GM12891 (cell line): ENCODE results near the gene ANKLE2.
"Not testable (repeated sequence)": the region's sequence is repeated elsewhere in the genome, so short reads cannot be mapped to it uniquely, and the experiment has no call there.

Experiments used
- DNase-seq: peaks from one replicate; pipeline ENCODE4 v3.0.0; 2011; ENCODE audit warnings: low spot score; ENCODE audit not compliant: insufficient read length
- FAIRE-seq: peaks from 2 replicates; lab custom pipeline; 2011; peaks lifted over from hg19 to GRCh38; lab: Jason Lieb, UNC
- PAX5 ChIP-seq: IDR thresholded peaks from 2 replicates; pipeline ENCODE4 v1.6.1; 2011; ENCODE audit warnings: low read length, moderate library complexity, mild to moderate bottlenecking; ENCODE audit not compliant: insufficient read depth, severe bottlenecking
- POLR2A ChIP-seq: IDR thresholded peaks from 2 replicates; pipeline ENCODE4 v1.6.1; 2011; ENCODE audit warnings: low read depth, low read length, control low read depth
- POLR2AphosphoS5 ChIP-seq: IDR thresholded peaks from 2 replicates; pipeline ENCODE4 v1.6.1; 2011; ENCODE audit warnings: low read depth, low read length, control low read depth
- POU2F2 ChIP-seq: IDR thresholded peaks from 2 replicates; pipeline ENCODE4 v1.6.1; 2011; ENCODE audit warnings: low read depth, mild to moderate bottlenecking, control low read depth, low read length, moderate library complexity
- SPI1 ChIP-seq: IDR thresholded peaks from 2 replicates; pipeline ENCODE4 v1.6.1; 2011; ENCODE audit warnings: low read depth, low read length, control low read depth
- TAF1 ChIP-seq: IDR thresholded peaks from 2 replicates; pipeline ENCODE4 v1.6.1; 2011; ENCODE audit warnings: low read depth, low read length, control low read depth

ANKLE2 gene

DNA sequence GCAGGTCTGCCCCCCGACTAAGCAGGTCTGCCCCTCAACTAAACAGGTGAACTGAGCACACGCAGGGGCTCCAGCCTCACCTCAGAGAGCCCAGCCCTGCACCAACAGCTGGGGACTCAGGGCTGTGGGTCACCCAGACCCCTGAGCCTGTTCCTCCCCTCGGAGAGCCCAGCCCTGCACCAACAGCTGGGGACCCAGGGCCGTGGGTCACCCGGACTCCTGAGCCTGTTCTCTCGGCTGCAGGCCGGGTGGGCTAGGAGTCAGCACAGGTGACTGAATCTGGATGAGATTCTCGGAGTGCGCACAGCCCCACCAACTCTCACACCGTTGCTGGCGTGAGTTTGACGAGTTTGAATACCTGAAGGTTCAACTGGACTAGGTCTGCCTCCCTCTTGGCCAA is 20.3 kb upstream of the ANKLE2 start:
- FAIRE-seq (no peak), DNase-seq (no peak)
- TF ChIP-seq PAX5 (no peak), POLR2AphosphoS5 (no peak), SPI1 (no peak), TAF1 (no peak), POU2F2 (no peak), POLR2A (no peak)

DNA sequence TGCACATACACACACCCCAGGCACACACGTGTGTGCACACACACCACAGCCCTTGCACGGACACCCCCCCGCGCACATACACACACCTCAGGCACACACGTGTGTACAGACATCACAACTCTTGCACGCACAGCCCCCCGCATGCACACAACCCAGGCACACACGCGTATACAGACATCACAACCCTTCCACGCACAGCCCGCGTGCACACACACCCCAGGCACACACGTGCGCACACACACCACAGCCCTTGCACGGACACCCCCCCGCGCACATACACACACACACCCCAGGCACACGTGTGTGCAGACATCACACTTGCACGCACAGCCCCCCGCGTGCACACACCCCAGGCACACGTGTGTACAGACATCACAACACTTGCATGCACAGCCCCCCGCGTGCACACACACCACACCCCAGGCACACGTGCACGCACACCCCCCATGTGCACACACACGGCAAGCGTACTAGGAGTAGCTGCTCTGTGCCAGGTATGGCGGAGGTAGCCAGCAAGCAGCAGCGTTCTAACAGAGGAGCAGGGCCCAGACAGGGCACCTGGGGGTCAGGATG is 18.2 kb upstream of the ANKLE2 start:
- no peak for FAIRE-seq
- DNase-seq, result no peak
- TF ChIP-seq PAX5 (no peak), TAF1 (no peak), SPI1 (no peak), POLR2AphosphoS5 (no peak), POLR2A (no peak), POU2F2 (no peak)

DNA sequence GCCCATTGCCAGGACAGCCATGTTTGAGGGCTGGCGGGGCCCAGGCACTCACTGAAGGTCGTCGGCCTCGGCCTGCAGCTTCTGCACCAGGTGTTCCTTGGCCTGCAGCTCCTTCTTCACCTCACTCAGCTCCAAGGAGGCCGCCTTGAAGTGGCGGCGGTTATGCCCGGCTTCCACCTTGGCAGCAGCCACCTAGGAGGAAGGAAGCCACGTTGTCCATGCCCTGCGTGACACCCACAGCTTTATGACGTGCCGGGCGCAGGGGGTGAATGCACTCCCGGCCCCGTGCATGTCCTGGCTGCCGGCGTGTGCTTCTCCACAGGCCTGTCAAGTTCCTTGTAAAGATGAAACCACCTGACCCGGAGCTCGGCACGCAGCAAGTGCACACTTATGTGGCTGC is 16.0 kb upstream of the ANKLE2 start:
- no peak for FAIRE-seq
- no peak for TF ChIP-seq SPI1
- TF ChIP-seq POLR2AphosphoS5, result no peak
- no peak for TF ChIP-seq POLR2A
- TF ChIP-seq POU2F2, result no peak

DNA sequence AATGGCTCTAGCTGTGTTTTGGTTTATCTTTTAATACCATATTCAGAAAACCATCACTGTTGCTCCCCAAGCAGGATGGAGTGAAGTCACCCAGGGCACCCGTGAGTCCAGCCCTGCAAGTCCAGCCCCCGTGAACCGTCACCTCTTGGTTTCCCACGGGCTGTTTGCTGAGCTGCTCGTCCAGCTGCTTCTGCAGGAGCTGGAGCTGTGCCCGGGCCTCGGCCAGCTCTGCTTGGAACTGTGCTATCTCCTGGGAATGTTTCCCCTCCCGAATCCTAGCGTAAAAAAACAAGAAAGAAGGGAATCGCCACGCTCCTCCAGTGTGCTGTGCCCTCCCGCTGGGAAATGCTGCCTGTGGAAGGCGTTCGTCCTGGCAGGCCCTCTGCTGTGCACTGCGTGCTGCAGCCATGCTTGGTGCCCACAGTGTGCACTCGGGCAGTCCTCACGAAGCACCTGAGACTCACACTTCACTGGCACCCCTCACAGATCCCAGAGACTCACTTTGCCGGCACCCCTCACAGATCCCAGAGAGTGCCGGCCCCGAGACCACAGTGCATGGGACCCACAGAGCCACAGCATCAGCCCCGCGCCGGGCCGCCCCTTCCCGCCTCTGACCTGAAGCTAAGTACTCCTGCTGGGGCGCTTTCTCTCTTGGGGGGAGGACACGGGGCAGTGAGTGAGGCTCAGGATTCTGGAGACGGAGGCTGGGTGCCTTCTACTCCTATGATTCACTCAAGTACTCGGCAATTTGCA is 15.4 kb upstream of the ANKLE2 start:
- FAIRE-seq (no peak), DNase-seq (no peak)
- TF ChIP-seq SPI1, result no peak
- TF ChIP-seq POU2F2, result no peak
- TF ChIP-seq POLR2A, result no peak
- TF ChIP-seq POLR2AphosphoS5, result no peak
- TF ChIP-seq TAF1, result no peak

More for the DNA sequence above, 16.0 kb upstream of the ANKLE2 start:
- no peak for DNase-seq

DNA sequence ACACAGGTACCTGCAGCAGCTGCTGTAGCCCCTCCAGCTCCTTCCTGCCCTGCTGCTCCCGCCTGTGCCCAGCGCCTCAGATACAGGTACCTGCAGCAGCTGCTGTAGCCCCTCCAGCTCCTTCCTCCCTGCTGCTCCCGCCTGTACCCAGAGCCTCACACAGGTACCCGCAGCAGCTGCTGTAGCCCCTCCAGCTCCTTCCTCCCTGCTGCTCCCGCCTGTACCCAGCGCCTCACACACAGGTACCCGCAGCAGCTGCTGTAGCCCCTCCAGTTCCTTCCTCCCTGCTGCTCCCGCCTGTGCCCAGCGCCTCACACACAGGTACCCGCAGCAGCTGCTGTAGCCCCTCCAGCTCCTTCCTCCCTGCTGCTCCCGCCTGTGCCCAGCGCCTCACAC is 14.6 kb upstream of the ANKLE2 start:
- not testable (repeated sequence) for FAIRE-seq, DNase-seq

DNA sequence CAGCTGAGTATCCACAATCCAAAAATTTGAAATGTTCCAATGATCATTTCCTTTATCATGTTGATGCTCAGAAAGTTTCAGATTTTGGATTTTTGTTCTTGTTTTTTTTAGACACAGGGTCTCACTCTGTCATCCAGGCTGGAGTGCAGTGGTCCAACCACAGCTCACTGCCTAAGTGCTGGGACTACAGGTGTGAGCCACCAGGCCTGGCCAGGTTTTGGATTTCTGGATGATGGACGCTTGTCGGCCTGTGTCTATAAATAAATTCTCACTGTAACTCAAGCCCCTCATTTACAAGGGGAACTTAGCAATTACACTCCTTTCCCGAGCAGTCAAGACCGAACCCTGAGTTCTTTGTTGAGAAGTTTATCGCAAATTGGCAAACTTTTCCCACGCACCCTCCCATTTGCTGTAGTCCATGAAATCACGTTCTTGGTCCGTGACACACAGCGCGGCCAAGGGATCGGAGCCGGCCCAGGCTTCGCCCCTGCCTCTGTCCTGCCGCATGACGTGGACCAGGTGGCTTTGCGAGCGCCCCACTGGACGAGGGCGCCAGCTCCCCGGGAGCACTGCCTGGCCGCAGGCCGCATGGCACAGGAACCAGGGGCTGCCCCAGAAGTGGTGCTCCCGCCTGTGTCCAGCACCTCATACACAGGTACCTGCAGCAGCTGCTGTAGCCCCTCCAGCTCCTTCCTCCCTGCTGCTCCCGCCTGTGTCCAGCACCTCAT is 14.0 kb upstream of the ANKLE2 start:
- no peak for TF ChIP-seq POLR2A
- no peak for DNase-seq
- no peak for FAIRE-seq

DNA sequence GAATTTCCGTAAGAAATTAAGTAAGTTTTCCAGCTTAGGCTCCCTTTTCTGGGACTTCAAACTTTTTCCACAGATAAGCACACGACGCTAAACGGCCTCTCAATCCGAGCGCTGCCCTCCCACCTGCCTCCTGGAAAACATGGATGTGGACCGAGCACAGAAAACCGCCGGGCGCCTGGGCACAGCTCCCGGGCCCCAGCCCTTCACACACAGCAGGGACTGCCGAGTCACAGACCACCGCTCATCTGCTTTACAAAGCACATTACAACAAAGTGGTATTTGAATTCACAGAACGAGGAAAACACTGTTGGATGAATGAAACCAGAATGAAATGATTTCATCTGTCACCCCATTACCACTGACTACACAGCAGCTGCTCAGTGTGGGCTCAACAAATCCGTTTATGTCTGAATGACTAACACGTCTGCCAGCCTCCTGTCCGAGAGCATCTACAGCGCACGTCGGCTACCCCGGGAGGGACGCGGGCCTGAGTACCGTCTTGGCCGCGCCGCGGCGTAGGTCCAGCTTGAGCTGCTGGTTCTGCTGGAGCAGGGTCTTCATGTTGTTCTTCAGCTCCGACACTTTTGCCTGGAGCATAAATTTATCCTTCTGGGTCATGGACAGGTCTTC is 13.1 kb upstream of the ANKLE2 start:
- no peak for TF ChIP-seq SPI1
- no peak for DNase-seq
- no peak for FAIRE-seq

DNA sequence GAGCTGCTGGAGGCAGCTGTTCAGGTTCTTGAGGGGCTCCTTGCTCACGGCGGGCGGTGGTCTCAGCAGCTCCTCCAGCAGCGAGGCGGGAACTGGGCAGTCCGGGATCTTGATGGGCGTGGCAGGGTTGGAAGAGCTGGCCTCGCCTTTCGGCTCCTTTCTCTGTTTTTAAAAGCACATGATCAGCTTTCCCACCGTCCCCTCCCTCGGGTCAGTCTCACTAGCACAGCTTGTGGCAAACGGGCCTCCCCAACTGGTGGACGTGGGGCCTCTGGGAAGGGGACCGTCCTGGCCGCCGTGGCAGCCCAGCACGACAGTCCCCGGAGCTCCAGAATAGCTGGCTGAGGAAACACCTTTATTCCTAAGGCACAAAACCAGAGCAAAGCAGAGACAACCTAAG is 12.5 kb upstream of the ANKLE2 start:
- FAIRE-seq (no peak), DNase-seq (no peak)
- TF ChIP-seq TAF1 (no peak), POLR2A (no peak), PAX5 (no peak), POLR2AphosphoS5 (no peak), SPI1 (no peak), POU2F2 (no peak)

DNA sequence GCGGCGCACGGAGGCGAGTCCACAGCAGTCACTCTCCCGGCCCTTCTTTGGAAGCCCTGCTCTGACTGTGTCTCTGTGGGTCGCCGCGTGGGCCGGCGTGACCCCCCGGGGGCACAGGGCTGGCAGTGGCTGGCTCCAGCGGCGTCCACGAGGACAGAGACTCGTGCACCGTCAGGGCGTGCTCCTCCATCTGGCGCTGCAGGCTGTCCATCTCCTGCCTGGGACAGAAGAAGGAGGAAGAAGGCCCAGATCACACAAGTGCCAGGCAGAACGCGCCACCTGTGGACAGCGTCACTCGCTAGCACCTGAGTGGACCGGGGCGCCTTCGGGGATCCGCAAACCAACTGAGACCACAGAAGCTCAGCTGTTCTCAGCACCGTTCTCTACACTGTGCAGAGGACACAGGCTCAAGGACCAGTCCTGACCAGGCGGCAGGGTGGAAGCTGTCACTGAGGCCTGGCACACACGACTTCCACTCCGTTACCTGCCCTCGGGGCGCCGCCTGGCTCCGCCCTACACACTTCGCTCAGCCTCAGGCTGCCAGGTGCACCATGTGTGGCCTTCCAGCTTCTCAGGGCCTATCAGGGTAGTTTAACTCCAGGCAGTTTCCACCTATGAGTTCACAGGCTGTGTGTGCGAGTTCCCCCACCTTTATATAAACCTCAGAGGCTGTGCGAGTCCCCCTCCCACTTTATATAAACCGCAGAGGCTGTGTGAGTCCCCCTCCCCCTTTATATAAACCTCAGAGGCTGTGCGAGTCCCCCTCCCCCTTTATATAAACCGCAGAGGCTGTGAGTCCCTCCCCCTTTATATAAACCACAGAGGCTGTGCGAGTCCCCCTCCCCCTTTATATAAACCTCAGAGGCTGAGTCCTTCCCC is 11.7 kb upstream of the ANKLE2 start:
- FAIRE-seq (no peak), DNase-seq (no peak)
- TF ChIP-seq POLR2AphosphoS5 (no peak), PAX5 (no peak), POU2F2 (no peak), SPI1 (no peak), TAF1 (no peak), POLR2A (no peak)
